ENCODE measurements around the gene ENDOD1.

DNA sequence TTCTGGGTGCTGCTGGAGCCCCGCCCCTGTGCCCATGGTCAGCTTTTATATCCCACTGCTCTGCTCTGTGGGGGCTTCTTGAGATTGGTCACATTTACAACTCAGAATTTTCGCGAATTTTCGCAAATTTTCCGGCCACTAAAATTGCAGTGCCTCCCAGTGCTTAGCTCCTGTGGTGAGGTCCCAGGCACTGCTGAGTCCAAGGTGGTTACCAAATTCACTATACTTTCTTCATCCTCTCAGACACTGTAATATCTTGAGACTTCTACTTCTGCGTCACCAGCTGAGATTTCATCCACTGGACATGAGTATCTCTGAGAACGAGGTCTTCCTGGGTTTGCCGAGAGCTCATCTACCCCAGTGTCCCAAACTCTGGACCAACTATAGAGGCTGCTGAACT is 31.7 kb upstream of the ENDOD1 start:
- TF ChIP-seq, protein P1, sequence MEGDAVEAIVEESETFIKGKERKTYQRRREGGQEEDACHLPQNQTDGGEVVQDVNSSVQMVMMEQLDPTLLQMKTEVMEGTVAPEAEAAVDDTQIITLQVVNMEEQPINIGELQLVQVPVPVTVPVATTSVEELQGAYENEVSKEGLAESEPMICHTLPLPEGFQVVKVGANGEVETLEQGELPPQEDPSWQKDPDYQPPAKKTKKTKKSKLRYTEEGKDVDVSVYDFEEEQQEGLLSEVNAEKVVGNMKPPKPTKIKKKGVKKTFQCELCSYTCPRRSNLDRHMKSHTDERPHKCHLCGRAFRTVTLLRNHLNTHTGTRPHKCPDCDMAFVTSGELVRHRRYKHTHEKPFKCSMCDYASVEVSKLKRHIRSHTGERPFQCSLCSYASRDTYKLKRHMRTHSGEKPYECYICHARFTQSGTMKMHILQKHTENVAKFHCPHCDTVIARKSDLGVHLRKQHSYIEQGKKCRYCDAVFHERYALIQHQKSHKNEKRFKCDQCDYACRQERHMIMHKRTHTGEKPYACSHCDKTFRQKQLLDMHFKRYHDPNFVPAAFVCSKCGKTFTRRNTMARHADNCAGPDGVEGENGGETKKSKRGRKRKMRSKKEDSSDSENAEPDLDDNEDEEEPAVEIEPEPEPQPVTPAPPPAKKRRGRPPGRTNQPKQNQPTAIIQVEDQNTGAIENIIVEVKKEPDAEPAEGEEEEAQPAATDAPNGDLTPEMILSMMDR (IDR thresholded peaks at IDR 0.05): no peak
- TF ChIP-seq POLR2A (IDR thresholded peaks at IDR 0.05): no peak

Measured in esophagus squamous epithelium (tissue), 4 donors.